ENCODE measurements around the gene HDLBP.

The HDLBP gene

GRCh38 chr2:241199897-241200821 lies 115.3 kb downstream of the HDLBP start:
- H3K36me3 ChIP-seq (replicated peaks in 1 of 2; ENCODE audit: control insufficient read depth in 2 of 2, insufficient read depth in 2 of 2, low read length in 2 of 2), result no peaks in the 10 kb centered on the region
- no peak overlapping the region for H2BK12ac ChIP-seq (ENCODE audit: low read length)
- no peak overlapping the region for H3K18ac ChIP-seq (ENCODE audit: low read length)
- no peak overlapping the region for H2BK120ac ChIP-seq (ENCODE audit: low read depth, low read length)
- no peak overlapping the region for H2AK5ac ChIP-seq (ENCODE audit: low read depth, low read length)
- no peak overlapping the region for H3K4me3 ChIP-seq (ENCODE audit: low read length in 2 of 2)
- no peak overlapping the region for H3K9ac ChIP-seq (ENCODE audit: low read depth, low read length, poor library complexity)
- no peak overlapping the region for H3K23ac ChIP-seq (ENCODE audit: low read depth, low read length, poor library complexity)
- no peak overlapping the region for H3K4ac ChIP-seq (ENCODE audit: low read length)
- no peak overlapping the region for H3K4me2 ChIP-seq (ENCODE audit: insufficient read depth, low read length, poor library complexity, severe bottlenecking)
- no peaks in the 10 kb centered on the region for H3K9me3 ChIP-seq (replicated peaks in 1 of 2; ENCODE audit: control insufficient read depth in 2 of 2, insufficient read depth in 1 of 2, low read depth in 1 of 2, low read length in 2 of 2)
- H3K14ac ChIP-seq (ENCODE audit: low read length), result peak overlapping the region; percentile 75
- no peak overlapping the region for H4K8ac ChIP-seq (ENCODE audit: low read depth, low read length)
- no peak for DNase-seq (ENCODE audit: low spot score)
- H3K27me3 ChIP-seq (ENCODE audit: control insufficient read depth in 3 of 3, insufficient read depth in 3 of 3, low read depth in 1 of 3, low read length in 3 of 3), result peaks cover 0 to 35% (median 0%) of the 10 kb centered on the region in 3 experiments
- no peak overlapping the region for H2AFZ ChIP-seq (ENCODE audit: low read length)
- H4K91ac ChIP-seq (ENCODE audit: low read depth, low read length, poor library complexity), result no peak overlapping the region
- H3K4me1 ChIP-seq (ENCODE audit: control insufficient read depth in 2 of 2, insufficient read depth in 1 of 2, low read depth in 1 of 2, low read length in 2 of 2), result peaks cover 0 to 2% of the 10 kb centered on the region in 2 donors
- H3K27ac ChIP-seq (replicated peaks; ENCODE audit: low read length), result no peak overlapping the region
- WGBS, 2 donors (ENCODE audit: extremely low coverage in 2 of 2, insufficient read length in 2 of 2, insufficient replicate concordance in 1 of 2), result no CpG with 5 or more reads among the region's 42 CpGs
- no peak overlapping the region for H2BK15ac ChIP-seq (ENCODE audit: low read length)
- peak overlapping the region; percentile 60 for H2BK5ac ChIP-seq (ENCODE audit: low read length)
- peaks cover 2% of the 10 kb centered on the region for H3K79me1 ChIP-seq (ENCODE audit: low read depth, low read length)

GRCh38 chr2:241199286-241199685 lies 116.2 kb downstream of the HDLBP start:
- Histone ChIP-seq H3K79me1 (ENCODE audit: low read depth, low read length) (no peaks in the 10 kb centered on the region), H3K4ac (ENCODE audit: low read length) (no peak overlapping the region), H4K8ac (ENCODE audit: low read depth, low read length) (no peak overlapping the region), H3K27me3 (ENCODE audit: control insufficient read depth in 3 of 3, insufficient read depth in 3 of 3, low read depth in 1 of 3, low read length in 3 of 3) (peaks cover 0 to 40% (median 0%) of the 10 kb centered on the region in 3 experiments), H4K91ac (ENCODE audit: low read depth, low read length, poor library complexity) (no peak overlapping the region), H2BK12ac (ENCODE audit: low read length) (peak overlapping the region; percentile 76), H3K4me3 (ENCODE audit: low read length in 2 of 2) (peak overlapping the region in 1 of 2 donors; percentile 16), H3K18ac (ENCODE audit: low read length) (peak overlapping the region; percentile 25), H2BK120ac (ENCODE audit: low read depth, low read length) (peak overlapping the region; percentile 7), H2AK5ac (ENCODE audit: low read depth, low read length) (peak overlapping the region; percentile 66), H3K4me1 (ENCODE audit: control insufficient read depth in 2 of 2, insufficient read depth in 1 of 2, low read depth in 1 of 2, low read length in 2 of 2) (peaks cover 0 to 2% of the 10 kb centered on the region in 2 donors), H2BK15ac (ENCODE audit: low read length) (no peak overlapping the region), H3K14ac (ENCODE audit: low read length) (peak overlapping the region; percentile 32), H3K9me3 (replicated peaks in 1 of 2; ENCODE audit: control insufficient read depth in 2 of 2, insufficient read depth in 1 of 2, low read depth in 1 of 2, low read length in 2 of 2) (no peaks in the 10 kb centered on the region), H3K27ac (replicated peaks; ENCODE audit: low read length) (no peak overlapping the region), H3K36me3 (replicated peaks in 1 of 2; ENCODE audit: control insufficient read depth in 2 of 2, insufficient read depth in 2 of 2, low read length in 2 of 2) (no peaks in the 10 kb centered on the region), H2AFZ (ENCODE audit: low read length) (no peak overlapping the region), H3K23ac (ENCODE audit: low read depth, low read length, poor library complexity) (peak overlapping the region; percentile 21), H3K4me2 (ENCODE audit: insufficient read depth, low read length, poor library complexity, severe bottlenecking) (no peak overlapping the region), H3K9ac (ENCODE audit: low read depth, low read length, poor library complexity) (peak overlapping the region; percentile 65), H2BK5ac (ENCODE audit: low read length) (no peak overlapping the region)
- WGBS, 2 donors (ENCODE audit: extremely low coverage in 2 of 2, insufficient read length in 2 of 2, insufficient replicate concordance in 1 of 2), result no CpG with 5 or more reads among the region's 16 CpGs
- DNase-seq (ENCODE audit: low spot score), result no peak

- Histone ChIP-seq H3K9ac (ENCODE audit: low read depth, low read length, poor library complexity) (peak overlapping the region; percentile 13), H3K79me1 (ENCODE audit: low read depth, low read length) (no peaks in the 10 kb centered on the region), H4K91ac (ENCODE audit: low read depth, low read length, poor library complexity) (no peak overlapping the region), H3K4me2 (ENCODE audit: insufficient read depth, low read length, poor library complexity, severe bottlenecking) (no peak overlapping the region), H3K18ac (ENCODE audit: low read length) (peak overlapping the region; percentile 36), H2AK5ac (ENCODE audit: low read depth, low read length) (peak overlapping the region; percentile 66), H3K4ac (ENCODE audit: low read length) (no peak overlapping the region), H4K8ac (ENCODE audit: low read depth, low read length) (no peak overlapping the region), H2BK15ac (ENCODE audit: low read length) (no peak overlapping the region), H3K14ac (ENCODE audit: low read length) (peak overlapping the region; percentile 32), H3K9me3 (replicated peaks in 1 of 2; ENCODE audit: control insufficient read depth in 2 of 2, insufficient read depth in 1 of 2, low read depth in 1 of 2, low read length in 2 of 2) (no peaks in the 10 kb centered on the region), H3K27ac (replicated peaks; ENCODE audit: low read length) (no peak overlapping the region), H3K23ac (ENCODE audit: low read depth, low read length, poor library complexity) (peak overlapping the region; percentile 21), H3K36me3 (replicated peaks in 1 of 2; ENCODE audit: control insufficient read depth in 2 of 2, insufficient read depth in 2 of 2, low read length in 2 of 2) (no peaks in the 10 kb centered on the region), H3K4me1 (ENCODE audit: control insufficient read depth in 2 of 2, insufficient read depth in 1 of 2, low read depth in 1 of 2, low read length in 2 of 2) (peaks cover 0 to 2% of the 10 kb centered on the region in 2 donors), H2BK120ac (ENCODE audit: low read depth, low read length) (no peak overlapping the region), H2BK12ac (ENCODE audit: low read length) (no peak overlapping the region), H3K4me3 (ENCODE audit: low read length in 2 of 2) (peak overlapping the region in 1 of 2 donors; percentile 16), H2BK5ac (ENCODE audit: low read length) (no peak overlapping the region), H2AFZ (ENCODE audit: low read length) (no peak overlapping the region), H3K27me3 (ENCODE audit: control insufficient read depth in 3 of 3, insufficient read depth in 3 of 3, low read depth in 1 of 3, low read length in 3 of 3) (peaks cover 0 to 40% (median 0%) of the 10 kb centered on the region in 3 experiments)
- no peak for DNase-seq (ENCODE audit: low spot score)
- no CpG with 5 or more reads among the region's 27 CpGs for WGBS, 2 donors (ENCODE audit: extremely low coverage in 2 of 2, insufficient read length in 2 of 2, insufficient replicate concordance in 1 of 2)
These were observed 116.8 kb downstream of the HDLBP start for GRCh38 chr2:241198381-241199279.
